ENCODE measurements around the gene CLIP1. TPM values are rescaled to one million over a fixed set of nuclear protein-coding genes. Genes with fewer than 3 reads are reported as not detected.
A peak's percentile ranks its signal among the peaks of the same experiment; 100 is the strongest.

CLIP1 gene
- total RNA-seq, 1 donor from 2014 or later = 78.6 TPM

GRCh38 chr12:122412851-122413433, 9.5 kb downstream of the CLIP1 start:
- H3K27me3 Mint-ChIP-seq = no peaks in the 10 kb centered on the region
- TF ChIP-seq CTCF (IDR thresholded peaks at IDR 0.05; ENCODE audit: unreplicated experiment) = no peak

GRCh38 chr12:122411537-122411936, 10.9 kb downstream of the CLIP1 start:
- no peak for DNase-seq (ENCODE audit: low spot score, unreplicated experiment)
- H3K4me3 Mint-ChIP-seq (ENCODE audit: low read depth) = no peak overlapping the region
- peaks cover 10% of the 10 kb centered on the region for H3K4me1 Mint-ChIP-seq (ENCODE audit: low read depth)
- H3K9me3 Mint-ChIP-seq (ENCODE audit: low read depth) = no peaks in the 10 kb centered on the region
- peaks cover 3% of the 10 kb centered on the region for H3K36me3 Mint-ChIP-seq (ENCODE audit: insufficient read depth)
- no peak overlapping the region for H3K27ac Mint-ChIP-seq
- no peaks in the 10 kb centered on the region for H3K27me3 Mint-ChIP-seq
- no peak for TF ChIP-seq CTCF (IDR thresholded peaks at IDR 0.05; ENCODE audit: unreplicated experiment)

More at GRCh38 chr12:122412851-122413433, 9.5 kb downstream of the CLIP1 start:
- Mint-ChIP-seq H3K27ac (no peak overlapping the region), H3K4me3 (ENCODE audit: low read depth) (no peak overlapping the region), H3K36me3 (ENCODE audit: insufficient read depth) (peaks cover 5% of the 10 kb centered on the region), H3K9me3 (ENCODE audit: low read depth) (no peaks in the 10 kb centered on the region), H3K4me1 (ENCODE audit: low read depth) (peaks cover 2% of the 10 kb centered on the region)
- no peak for DNase-seq (ENCODE audit: low spot score, unreplicated experiment)

- Mint-ChIP-seq H3K4me1 (ENCODE audit: low read depth) (peaks cover 19% of the 10 kb centered on the region), H3K4me3 (ENCODE audit: low read depth) (no peak overlapping the region), H3K36me3 (ENCODE audit: insufficient read depth) (peaks cover 9% of the 10 kb centered on the region), H3K9me3 (ENCODE audit: low read depth) (no peaks in the 10 kb centered on the region), H3K27me3 (no peaks in the 10 kb centered on the region), H3K27ac (peak overlapping the region; percentile 60)
- no peak for DNase-seq (ENCODE audit: low spot score, unreplicated experiment)
- TF ChIP-seq CTCF (IDR thresholded peaks at IDR 0.05; ENCODE audit: unreplicated experiment) = no peak
Observed at GRCh38 chr12:122407208-122407607, 15.3 kb downstream of the CLIP1 start.

GRCh38 chr12:122406701-122407164, 15.7 kb downstream of the CLIP1 start:
- Mint-ChIP-seq H3K27ac (peak overlapping the region; percentile 60), H3K27me3 (no peaks in the 10 kb centered on the region), H3K36me3 (ENCODE audit: insufficient read depth) (peaks cover 9% of the 10 kb centered on the region), H3K4me3 (ENCODE audit: low read depth) (no peak overlapping the region), H3K9me3 (ENCODE audit: low read depth) (no peaks in the 10 kb centered on the region), H3K4me1 (ENCODE audit: low read depth) (peaks cover 19% of the 10 kb centered on the region)
- TF ChIP-seq CTCF (IDR thresholded peaks at IDR 0.05; ENCODE audit: unreplicated experiment) = no peak
- DNase-seq (ENCODE audit: low spot score, unreplicated experiment) = no peak

GRCh38 chr12:122403831-122404230, 18.6 kb downstream of the CLIP1 start:
- H3K27ac Mint-ChIP-seq = no peak overlapping the region
- no peaks in the 10 kb centered on the region for H3K27me3 Mint-ChIP-seq
- no peak overlapping the region for H3K4me3 Mint-ChIP-seq (ENCODE audit: low read depth)
- no peak for DNase-seq (ENCODE audit: low spot score, unreplicated experiment)
- no peaks in the 10 kb centered on the region for H3K9me3 Mint-ChIP-seq (ENCODE audit: low read depth)
- no peak for TF ChIP-seq CTCF (IDR thresholded peaks at IDR 0.05; ENCODE audit: unreplicated experiment)
- peaks cover 6% of the 10 kb centered on the region for H3K36me3 Mint-ChIP-seq (ENCODE audit: insufficient read depth)
- H3K4me1 Mint-ChIP-seq (ENCODE audit: low read depth) = peaks cover 36% of the 10 kb centered on the region

All from progenitor cell of endocrine pancreas (in vitro differentiated cells).